Brain microvascular endothelial cell (primary cell): ENCODE data around the gene ATAD3C.
A peak's percentile ranks its signal among the peaks of the same experiment; 100 is the strongest.

Experiments
- DNase-seq: peaks from one replicate; pipeline ENCODE4 v3.0.0-alpha.2; 2020
- H3K27ac ChIP-seq: fragments of 250-450 bp; sonication (Bioruptor Pico); 2 replicates; pipeline ENCODE4 v1.5.1; 2020; ENCODE audit warnings: mild to moderate bottlenecking, moderate library complexity
- H3K27me3 ChIP-seq: fragments of 250-450 bp; sonication (Bioruptor Pico); replicated peaks from 2 replicates; pipeline ENCODE4 v1.5.1; 2020; ENCODE audit warnings: mild to moderate bottlenecking
- H3K36me3 ChIP-seq: fragments of 250-450 bp; sonication (Bioruptor Pico); replicated peaks from 2 replicates; pipeline ENCODE4 v1.5.1; 2020; ENCODE audit warnings: mild to moderate bottlenecking
- H3K4me3 ChIP-seq: 2 replicates; pipeline ENCODE4 v1.5.1; 2011; ENCODE audit warnings: low read depth, mild to moderate bottlenecking, control low read depth, low read length, moderate library complexity
- CTCF ChIP-seq: IDR thresholded peaks from 2 replicates; pipeline ENCODE4 v1.5.1; 2011; ENCODE audit warnings: low read depth, mild to moderate bottlenecking, moderate library complexity, low read length, control low read depth, inconsistent platforms; ENCODE audit errors: missing control alignments
- in situ Hi-C: cut with HindIII; loops from 2 replicates; pipeline ENCODE4 v1.10.0; 2017; ENCODE audit warnings: low sequenced_read_pairs, low pct_ligation_motif_present

Gene ATAD3C

GRCh38 chr1:1418464-1419362, 30.8 kb upstream of the ATAD3C start:
- no peak for DNase-seq
- no peaks in the 10 kb centered on the region for H3K27me3 ChIP-seq
- no peak for TF ChIP-seq CTCF
- no peaks in the 10 kb centered on the region for H3K36me3 ChIP-seq
- no peak overlapping the region for H3K27ac ChIP-seq
- H3K4me3 ChIP-seq: no peak overlapping the region
- in situ Hi-C loops: no loop called here

- H3K4me3 ChIP-seq: peak overlapping the region; percentile 29
- in situ Hi-C loops: no loop called here
- no peak overlapping the region for H3K27ac ChIP-seq
These were observed 30.1 kb upstream of the ATAD3C start for GRCh38 chr1:1419363-1419812.

DNA sequence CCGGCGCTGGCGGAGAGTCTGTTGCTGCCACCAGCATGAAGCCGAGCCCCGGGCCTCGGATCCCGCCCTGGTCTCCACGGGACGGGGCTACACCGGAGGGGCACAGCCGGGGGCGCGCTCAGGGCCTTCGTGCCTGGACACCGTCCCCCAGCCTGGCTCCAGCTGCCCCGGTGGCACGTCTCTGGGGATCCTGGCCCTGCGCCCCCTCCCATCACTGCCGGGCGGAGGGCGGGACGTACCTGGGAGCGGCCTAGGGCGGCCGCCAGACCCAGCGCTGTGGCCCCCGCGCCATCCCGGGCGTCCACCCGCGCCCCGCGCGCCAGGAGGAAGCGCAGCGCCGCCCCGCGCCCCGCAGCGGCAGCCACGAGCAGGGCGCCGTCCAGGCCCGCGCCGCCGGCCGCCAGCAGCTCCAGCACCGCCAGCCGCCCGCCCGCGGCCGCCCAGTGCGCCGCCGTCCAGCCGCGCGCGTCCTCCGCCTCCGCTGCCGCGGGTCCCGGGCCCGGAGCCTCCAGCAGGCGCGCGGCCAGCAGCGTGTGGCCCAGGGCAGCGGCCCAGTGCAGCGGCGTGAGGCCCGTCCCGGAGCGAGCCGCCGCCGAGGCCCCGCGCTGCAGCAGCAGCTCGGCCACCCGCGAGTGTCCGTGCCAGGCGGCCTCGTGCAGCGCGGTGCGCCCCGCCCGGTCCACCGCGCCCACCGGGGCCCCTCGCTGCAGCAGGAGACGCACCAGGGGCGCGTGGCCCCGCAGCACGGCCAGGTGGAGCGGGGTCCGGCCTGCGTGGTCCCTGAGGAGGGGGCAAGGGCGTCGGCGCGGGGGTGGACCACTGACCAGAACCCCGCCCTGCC, 29.5 kb upstream of the ATAD3C start:
- DNase-seq: no peak
- Histone ChIP-seq H3K36me3 (no peaks in the 10 kb centered on the region), H3K27ac (no peak overlapping the region), H3K27me3 (no peaks in the 10 kb centered on the region), H3K4me3 (peak overlapping the region; percentile 29)
- TF ChIP-seq CTCF: no peak
- in situ Hi-C loops: no loop called here

More at GRCh38 chr1:1419363-1419812, 30.1 kb upstream of the ATAD3C start:
- H3K27me3 ChIP-seq: no peaks in the 10 kb centered on the region
- DNase-seq: no peak
- H3K36me3 ChIP-seq: no peaks in the 10 kb centered on the region
- TF ChIP-seq CTCF: no peak

- in situ Hi-C loops: no loop called here
- no peak overlapping the region for H3K4me3 ChIP-seq
- no peak for DNase-seq
- TF ChIP-seq CTCF: no peak
- no peaks in the 10 kb centered on the region for H3K27me3 ChIP-seq
- H3K36me3 ChIP-seq: no peaks in the 10 kb centered on the region
- H3K27ac ChIP-seq: no peak overlapping the region
These were observed 28.8 kb upstream of the ATAD3C start for GRCh38 chr1:1420654-1421141.

DNA sequence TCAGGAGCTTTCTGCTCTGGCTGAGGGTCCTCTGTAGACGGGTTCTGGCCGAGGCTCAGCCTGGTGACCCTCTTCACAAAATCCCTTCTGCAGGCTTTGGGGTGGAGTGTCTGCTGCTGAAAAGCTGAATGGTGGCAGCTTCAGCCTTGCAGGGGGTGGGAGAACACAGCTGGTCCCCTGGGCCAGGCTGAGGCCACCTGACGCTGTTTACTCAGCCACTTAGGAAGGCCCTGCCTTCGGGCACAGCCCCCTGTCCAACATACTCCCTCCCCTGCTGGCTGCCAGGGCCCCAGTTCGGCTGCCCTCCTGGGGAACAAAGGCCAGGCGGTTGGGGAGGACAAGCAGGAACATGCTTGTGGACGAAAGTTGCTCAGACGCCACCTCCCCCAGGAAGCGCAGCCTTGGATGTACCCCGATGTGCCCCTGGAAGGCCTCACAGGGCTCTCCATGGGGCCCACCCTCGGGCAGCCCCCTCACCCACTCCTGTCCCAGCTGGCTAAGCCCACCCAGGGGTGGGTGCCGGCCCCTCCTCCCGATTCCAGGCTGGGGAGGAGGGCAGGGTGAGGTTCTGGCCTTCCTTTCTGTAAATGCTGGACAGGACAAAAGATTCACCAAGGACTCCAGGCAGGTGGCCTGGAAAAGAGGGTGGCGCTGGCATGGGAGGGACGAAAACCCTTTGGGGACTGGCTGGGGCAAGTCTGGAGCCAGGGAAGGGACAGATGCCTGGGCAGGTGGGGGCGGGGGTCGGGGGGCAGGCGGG, 28.2 kb upstream of the ATAD3C start, which contains the start of gene ANKRD65:
TSS of gene ANKRD65 (minus strand) at position 130 of the 760 bp plus-strand sequence. CDS start 271 bp downstream, outside the sequence.
- Histone ChIP-seq H3K4me3 (no peak within 1 kb of the TSS), H3K27ac (no peak within 1 kb of the TSS), H3K27me3 (no peaks in the 10 kb centered on the region), H3K36me3 (no peaks in the 10 kb centered on the region)
- in situ Hi-C loops: no loop called here
- no peak for TF ChIP-seq CTCF
- DNase-seq: no peak
